DND-41 (cell line): ENCODE data around the gene ELK4.

Experiments
- EZH2 ChIP-seq: IDR thresholded peaks from 3 replicates; pipeline ENCODE4 v1.6.1; 2012; ENCODE audit warnings: borderline replicate concordance, low read depth, mild to moderate bottlenecking, moderate library complexity, low read length, inconsistent platforms; ENCODE audit not compliant: severe bottlenecking
- TF ChIP-seq, protein P1 (sequence below): IDR thresholded peaks from 2 replicates; pipeline ENCODE4 v1.5.1; 2012; ENCODE audit warnings: borderline replicate concordance, low read length, moderate library complexity, mild to moderate bottlenecking; ENCODE audit not compliant: poor library complexity, severe bottlenecking; ENCODE audit errors: extremely low read depth

DNA sequence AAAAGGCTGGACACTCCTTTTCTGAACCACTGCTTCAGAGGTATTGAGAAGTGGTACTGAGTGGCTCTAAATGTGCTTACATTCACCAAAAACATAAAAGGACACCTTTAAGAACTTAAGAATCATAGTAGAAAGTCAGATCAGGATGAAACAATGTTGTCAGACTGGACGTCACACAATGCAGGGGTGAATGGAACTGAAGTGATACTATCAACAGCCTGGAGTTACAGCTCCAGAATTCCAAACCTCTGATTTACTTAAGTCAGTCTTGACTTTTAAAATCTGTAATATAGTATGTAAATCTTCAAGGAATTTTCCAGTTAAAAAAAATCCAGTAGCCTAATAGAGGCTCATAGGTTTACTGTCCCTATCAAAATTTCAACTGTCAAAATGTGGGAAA, 19.3 kb downstream of the ELK4 start:
- TF ChIP-seq EZH2 = no peak
- TF ChIP-seq, protein P1, sequence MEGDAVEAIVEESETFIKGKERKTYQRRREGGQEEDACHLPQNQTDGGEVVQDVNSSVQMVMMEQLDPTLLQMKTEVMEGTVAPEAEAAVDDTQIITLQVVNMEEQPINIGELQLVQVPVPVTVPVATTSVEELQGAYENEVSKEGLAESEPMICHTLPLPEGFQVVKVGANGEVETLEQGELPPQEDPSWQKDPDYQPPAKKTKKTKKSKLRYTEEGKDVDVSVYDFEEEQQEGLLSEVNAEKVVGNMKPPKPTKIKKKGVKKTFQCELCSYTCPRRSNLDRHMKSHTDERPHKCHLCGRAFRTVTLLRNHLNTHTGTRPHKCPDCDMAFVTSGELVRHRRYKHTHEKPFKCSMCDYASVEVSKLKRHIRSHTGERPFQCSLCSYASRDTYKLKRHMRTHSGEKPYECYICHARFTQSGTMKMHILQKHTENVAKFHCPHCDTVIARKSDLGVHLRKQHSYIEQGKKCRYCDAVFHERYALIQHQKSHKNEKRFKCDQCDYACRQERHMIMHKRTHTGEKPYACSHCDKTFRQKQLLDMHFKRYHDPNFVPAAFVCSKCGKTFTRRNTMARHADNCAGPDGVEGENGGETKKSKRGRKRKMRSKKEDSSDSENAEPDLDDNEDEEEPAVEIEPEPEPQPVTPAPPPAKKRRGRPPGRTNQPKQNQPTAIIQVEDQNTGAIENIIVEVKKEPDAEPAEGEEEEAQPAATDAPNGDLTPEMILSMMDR = no peak
